Upper lobe of right lung (tissue), 1 donor: ENCODE results near the gene JAG2. TPM values are rescaled to one million over a fixed set of nuclear protein-coding genes. Genes with fewer than 3 reads are reported as not detected.

Experiments
- ATAC-seq: fragments of 200-7000 bp; cut with Tn5 transposase; one replicate; pipeline ENCODE4 v1.9.1; 2020; ENCODE audit warnings: mild to moderate bottlenecking, moderate library complexity
- DNase-seq: peaks from one replicate; pipeline ENCODE4 v3.0.0-alpha.2; 2020
- H3K27ac ChIP-seq: fragments of 200-600 bp; one replicate; pipeline ENCODE4 v1.8.0; 2022
- H3K27me3 ChIP-seq: fragments of 200-600 bp; one replicate; pipeline ENCODE4 v1.8.0; 2022; ENCODE audit warnings: mild to moderate bottlenecking
- H3K36me3 ChIP-seq: fragments of 200-600 bp; one replicate; pipeline ENCODE4 v1.8.0; 2022
- H3K4me1 ChIP-seq: fragments of 200-600 bp; one replicate; pipeline ENCODE4 v1.8.0; 2022
- H3K4me3 ChIP-seq: fragments of 200-600 bp; one replicate; pipeline ENCODE4 v1.8.0; 2022; ENCODE audit warnings: mild to moderate bottlenecking
- H3K9me3 ChIP-seq: fragments of 200-600 bp; one replicate; pipeline ENCODE4 v1.8.0; 2022
- intact Hi-C: fragments of 100-400 bp; cut with DNase I; formaldehyde crosslinking; loops from one replicate; pipeline ENCODE4 v1.11.0; 2022
- long read RNA-seq: library from polyadenylated mRNA; unstranded; transcript quantifications from one replicate; pipeline ENCODE4 v2.0.0, GENCODE V29; 2021
- total RNA-seq: library from RNA; stranded (reverse); fragmentation: NEBNext Ultra II Directional; extraction: Animal tissue kit (Norgen Biotek cat#: 25700); gene quantifications from one replicate; pipeline ENCODE4 v1.2.1, GENCODE V29; 2021
- TF ChIP-seq, protein P1 (sequence below): fragments of 200-600 bp; IDR thresholded peaks from one replicate; pipeline ENCODE4 v1.8.0; 2022; ENCODE audit warnings: antibody characterized with exemption
- donor health status: DM: no; HTN: yes; CAD: no; lungs with severe emphysema.

JAG2 gene
- total RNA-seq = 31.2 TPM
- long read RNA-seq, full-length matches to known transcripts = 38 of 102 reads
- long read RNA-seq, partial matches to known transcripts = 34 of 102 reads
- long read RNA-seq, other reads (novel, unspliced or antisense) = 30 of 102 reads

DNA sequence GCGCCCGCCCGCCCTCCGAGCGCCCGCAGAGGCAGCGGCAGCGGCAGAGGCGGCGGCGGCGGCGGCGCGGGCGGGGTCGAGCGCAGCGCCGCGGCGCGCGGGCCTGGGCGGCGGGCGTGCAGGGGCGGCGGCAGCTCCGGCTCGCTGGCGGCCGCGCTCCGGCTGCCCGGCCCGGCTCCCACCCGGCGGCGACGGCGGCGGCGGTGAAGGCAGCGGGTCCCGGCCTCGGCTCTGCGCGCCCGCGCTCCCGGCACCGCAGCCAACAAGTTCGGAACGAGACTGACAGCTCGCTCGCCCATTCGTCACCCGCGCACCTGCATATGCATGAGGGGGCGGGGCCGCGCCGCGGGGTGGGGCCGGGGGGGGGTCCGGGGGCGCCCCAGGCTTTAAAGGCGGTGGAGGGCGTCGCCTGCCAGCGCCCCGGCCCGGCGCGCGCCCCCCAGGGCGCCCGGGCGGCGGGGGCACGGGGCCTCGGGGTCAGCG is at the start of gene JAG2:
Gene JAG2 (minus strand): TSS at position 281 of the 483 bp plus-strand sequence. CDS start 356 bp downstream, outside the sequence.
- Histone ChIP-seq H3K27ac (no peak within 1 kb of the TSS), H3K27me3 (peaks cover 23% of the 10 kb centered on the region), H3K4me1 (peaks cover 20% of the 10 kb centered on the region), H3K4me3 (peak within 1 kb of the TSS; percentile 51), H3K9me3 (no peaks in the 10 kb centered on the region), H3K36me3 (no peaks in the 10 kb centered on the region)
- DNase-seq = peak; percentile 83
- TF ChIP-seq, protein P1, sequence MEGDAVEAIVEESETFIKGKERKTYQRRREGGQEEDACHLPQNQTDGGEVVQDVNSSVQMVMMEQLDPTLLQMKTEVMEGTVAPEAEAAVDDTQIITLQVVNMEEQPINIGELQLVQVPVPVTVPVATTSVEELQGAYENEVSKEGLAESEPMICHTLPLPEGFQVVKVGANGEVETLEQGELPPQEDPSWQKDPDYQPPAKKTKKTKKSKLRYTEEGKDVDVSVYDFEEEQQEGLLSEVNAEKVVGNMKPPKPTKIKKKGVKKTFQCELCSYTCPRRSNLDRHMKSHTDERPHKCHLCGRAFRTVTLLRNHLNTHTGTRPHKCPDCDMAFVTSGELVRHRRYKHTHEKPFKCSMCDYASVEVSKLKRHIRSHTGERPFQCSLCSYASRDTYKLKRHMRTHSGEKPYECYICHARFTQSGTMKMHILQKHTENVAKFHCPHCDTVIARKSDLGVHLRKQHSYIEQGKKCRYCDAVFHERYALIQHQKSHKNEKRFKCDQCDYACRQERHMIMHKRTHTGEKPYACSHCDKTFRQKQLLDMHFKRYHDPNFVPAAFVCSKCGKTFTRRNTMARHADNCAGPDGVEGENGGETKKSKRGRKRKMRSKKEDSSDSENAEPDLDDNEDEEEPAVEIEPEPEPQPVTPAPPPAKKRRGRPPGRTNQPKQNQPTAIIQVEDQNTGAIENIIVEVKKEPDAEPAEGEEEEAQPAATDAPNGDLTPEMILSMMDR = no peak
- intact Hi-C loops = no loop called here
- ATAC-seq = peak; percentile 40

- ATAC-seq = peak; percentile 91
- intact Hi-C loops = no loop called here
- no peak overlapping the region for H3K27ac ChIP-seq
These were observed 49.2 kb upstream of the JAG2 start for GRCh38 chr14:105217774-105218173.

GRCh38 chr14:105216490-105217247 is 48.1 kb upstream of the JAG2 start:
- H3K4me3 ChIP-seq = no peak overlapping the region
- no peak for ATAC-seq
- H3K36me3 ChIP-seq = peaks cover 50% of the 10 kb centered on the region
- H3K27ac ChIP-seq = no peak overlapping the region
- no peaks in the 10 kb centered on the region for H3K4me1 ChIP-seq
- intact Hi-C loops = no loop called here
- DNase-seq = no peak
- TF ChIP-seq, protein P1 = no peak
- H3K9me3 ChIP-seq = no peaks in the 10 kb centered on the region
- no peaks in the 10 kb centered on the region for H3K27me3 ChIP-seq

More at GRCh38 chr14:105217774-105218173, 49.2 kb upstream of the JAG2 start:
- Histone ChIP-seq H3K4me3 (no peak overlapping the region), H3K4me1 (no peaks in the 10 kb centered on the region), H3K27me3 (no peaks in the 10 kb centered on the region), H3K9me3 (no peaks in the 10 kb centered on the region), H3K36me3 (peaks cover 52% of the 10 kb centered on the region)
- TF ChIP-seq, protein P1 = no peak
- DNase-seq = peak; percentile 93

- DNase-seq (no peak), ATAC-seq (no peak)
- Histone ChIP-seq H3K4me3 (no peak overlapping the region), H3K9me3 (no peaks in the 10 kb centered on the region), H3K27me3 (no peaks in the 10 kb centered on the region), H3K27ac (no peak overlapping the region), H3K36me3 (peaks cover 45% of the 10 kb centered on the region), H3K4me1 (no peaks in the 10 kb centered on the region)
- intact Hi-C loops = no loop called here
- TF ChIP-seq, protein P1 = no peak
These were observed 47.0 kb upstream of the JAG2 start for GRCh38 chr14:105215602-105216001.

DNA sequence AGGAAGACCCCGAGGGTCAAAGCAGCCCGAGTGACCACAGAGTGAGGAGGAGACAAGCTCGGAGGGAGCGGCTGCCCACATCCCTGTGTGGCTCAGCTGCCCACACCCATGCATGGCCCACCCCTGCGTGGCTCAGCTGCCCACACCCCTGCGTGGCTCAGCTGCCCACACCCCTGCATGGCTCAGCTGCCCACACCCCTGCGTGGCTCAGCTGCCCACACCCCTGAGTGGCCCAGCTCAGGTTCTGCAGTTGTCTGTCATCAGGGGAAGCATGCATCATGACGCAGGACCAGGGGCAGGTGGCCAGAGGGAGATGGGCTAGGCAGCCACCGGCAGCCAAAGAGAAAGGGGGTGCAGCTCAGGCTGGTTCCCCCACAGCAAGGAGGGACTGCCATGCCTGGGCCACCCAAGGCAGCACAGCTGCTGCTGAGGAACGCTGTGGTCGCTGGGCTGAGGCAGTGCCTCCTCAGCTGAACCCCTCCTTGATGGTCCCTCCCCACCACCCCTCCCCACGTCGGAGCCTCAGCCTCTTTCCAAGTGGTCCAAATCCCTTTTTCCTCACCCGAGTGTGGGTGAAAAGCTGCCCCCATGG is 45.8 kb upstream of the JAG2 start:
- Histone ChIP-seq H3K27me3 (no peaks in the 10 kb centered on the region), H3K9me3 (no peaks in the 10 kb centered on the region), H3K27ac (no peak overlapping the region), H3K4me3 (no peak overlapping the region), H3K4me1 (no peaks in the 10 kb centered on the region), H3K36me3 (peaks cover 46% of the 10 kb centered on the region)
- TF ChIP-seq, protein P1 = no peak
- intact Hi-C loops = no loop called here
- DNase-seq (no peak), ATAC-seq (no peak)
